ENCODE results near the gene GORASP2.
"Not testable (repeated sequence)": the region's sequence is repeated elsewhere in the genome, so short reads cannot be mapped to it uniquely, and the experiment has no call there.

The GORASP2 gene

GRCh38 chr2:170895023-170895757 lies 33.9 kb upstream of the GORASP2 start:
- Histone ChIP-seq H3K9me3 (ENCODE audit: severe bottlenecking) (no peaks in the 10 kb centered on the region), H3K36me3 (no peaks in the 10 kb centered on the region), H3K27ac (no peak overlapping the region), H3K4me3 (ENCODE audit: low read depth, low read length) (no peak overlapping the region), H3K27me3 (ENCODE audit: insufficient read depth, low read depth, severe bottlenecking) (no peaks in the 10 kb centered on the region)
- no peak for DNase-seq
- no peak for TF ChIP-seq CTCF (IDR thresholded peaks at IDR 0.05; ENCODE audit: low read depth, low read length)

GRCh38 chr2:170896622-170897021 lies 32.4 kb upstream of the GORASP2 start:
- Histone ChIP-seq H3K4me3 (ENCODE audit: low read depth, low read length) (no peak overlapping the region), H3K27me3 (ENCODE audit: insufficient read depth, low read depth, severe bottlenecking) (no peaks in the 10 kb centered on the region), H3K36me3 (no peaks in the 10 kb centered on the region), H3K27ac (no peak overlapping the region), H3K9me3 (ENCODE audit: severe bottlenecking) (no peaks in the 10 kb centered on the region)
- TF ChIP-seq CTCF (IDR thresholded peaks at IDR 0.05; ENCODE audit: low read depth, low read length), result no peak
- no peak for DNase-seq

DNA sequence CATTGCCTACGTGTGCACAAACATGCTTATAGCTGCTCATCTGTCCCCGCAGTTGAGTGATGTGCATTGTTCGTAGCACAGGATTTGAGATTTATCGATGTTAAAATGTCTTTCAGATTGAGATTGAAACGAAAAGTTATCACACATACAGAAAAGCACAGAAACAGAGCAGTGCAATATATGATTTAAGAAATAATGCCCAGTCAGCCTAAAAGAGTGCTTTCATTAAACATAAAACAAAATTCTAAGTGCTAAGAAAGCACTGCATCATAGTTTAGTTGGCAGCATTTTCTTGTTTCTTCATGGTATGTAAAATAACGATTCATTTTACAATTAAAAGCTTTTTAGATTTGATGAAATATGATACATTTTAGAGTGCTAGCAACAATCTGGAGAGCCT lies 31.9 kb upstream of the GORASP2 start:
- Histone ChIP-seq H3K9me3 (ENCODE audit: severe bottlenecking) (no peaks in the 10 kb centered on the region), H3K4me3 (ENCODE audit: low read depth, low read length) (no peak overlapping the region), H3K27me3 (ENCODE audit: insufficient read depth, low read depth, severe bottlenecking) (no peaks in the 10 kb centered on the region), H3K36me3 (no peaks in the 10 kb centered on the region), H3K27ac (no peak overlapping the region)
- TF ChIP-seq CTCF (IDR thresholded peaks at IDR 0.05; ENCODE audit: low read depth, low read length), result no peak
- no peak for DNase-seq

DNA sequence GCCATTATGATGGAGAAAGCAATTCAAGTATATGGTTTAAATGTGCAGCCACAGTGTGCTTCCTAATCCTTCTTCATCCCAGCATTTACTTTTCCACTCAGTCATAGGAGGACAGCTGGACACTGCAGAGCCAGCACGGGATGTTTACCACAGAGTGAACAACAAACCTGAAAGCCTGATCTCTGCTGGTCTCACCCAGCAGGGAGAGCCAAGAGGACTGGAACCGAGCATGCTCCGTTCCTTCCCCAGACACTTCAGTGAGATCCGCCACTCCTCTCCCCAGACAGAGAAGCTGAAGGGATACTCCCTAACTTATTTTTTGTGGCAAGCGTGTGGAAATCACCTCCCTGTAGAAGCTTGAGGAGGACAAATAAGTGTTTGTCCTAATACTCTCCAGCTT lies 23.2 kb upstream of the GORASP2 start:
- no peaks in the 10 kb centered on the region for H3K36me3 ChIP-seq
- peak; percentile 57 for DNase-seq
- H3K9me3 ChIP-seq (ENCODE audit: severe bottlenecking), result no peaks in the 10 kb centered on the region
- no peak for TF ChIP-seq CTCF (IDR thresholded peaks at IDR 0.05; ENCODE audit: low read depth, low read length)
- 0 out of 2 replicates have a peak overlapping the region, but pooled peaks have one; percentile 10 for H3K27ac ChIP-seq
- no peak overlapping the region for H3K4me3 ChIP-seq (ENCODE audit: low read depth, low read length)
- H3K27me3 ChIP-seq (ENCODE audit: insufficient read depth, low read depth, severe bottlenecking), result no peaks in the 10 kb centered on the region

- no peaks in the 10 kb centered on the region for H3K27me3 ChIP-seq (ENCODE audit: insufficient read depth, low read depth, severe bottlenecking)
- TF ChIP-seq CTCF (IDR thresholded peaks at IDR 0.05; ENCODE audit: low read depth, low read length), result no peak
- H3K4me3 ChIP-seq (ENCODE audit: low read depth, low read length), result no peak overlapping the region
- no peak overlapping the region for H3K27ac ChIP-seq
- H3K9me3 ChIP-seq (ENCODE audit: severe bottlenecking), result peaks cover 9% of the 10 kb centered on the region
- no peaks in the 10 kb centered on the region for H3K36me3 ChIP-seq
- DNase-seq, result no peak
These were observed 17.7 kb upstream of the GORASP2 start for GRCh38 chr2:170911314-170911889.

DNA sequence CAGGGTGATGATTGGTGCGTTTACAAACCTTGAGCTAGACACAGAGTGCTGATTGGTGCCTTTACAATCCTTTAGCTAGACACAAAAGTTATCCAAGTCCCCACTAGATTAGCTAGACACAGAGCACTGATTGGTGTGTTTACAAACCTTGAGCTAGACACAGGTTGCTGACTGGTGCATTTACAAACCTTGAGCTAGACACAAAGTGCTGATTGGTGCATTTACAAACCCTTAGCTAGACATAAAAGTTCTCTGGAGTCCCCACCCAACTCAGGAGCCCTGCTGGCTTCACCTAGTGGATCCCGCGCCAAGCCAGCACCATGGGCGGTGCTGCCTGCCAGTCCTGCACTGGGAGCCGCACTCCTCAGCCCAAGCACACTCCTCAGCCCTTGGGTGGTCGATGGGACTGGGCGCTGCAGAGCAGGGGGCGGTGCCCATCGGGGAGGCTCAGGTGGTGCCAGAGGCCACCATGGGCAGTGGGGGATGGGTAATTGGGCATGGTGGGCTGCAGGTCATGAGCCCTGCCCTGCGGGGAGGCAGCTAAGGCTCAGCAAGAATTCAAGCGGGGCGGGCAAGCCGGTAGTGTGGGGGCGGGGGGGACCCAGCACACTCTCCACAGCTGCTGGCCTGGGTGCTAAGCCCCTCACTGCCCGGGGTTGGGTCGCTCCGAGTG lies 13.9 kb upstream of the GORASP2 start:
- H3K9me3 ChIP-seq (ENCODE audit: severe bottlenecking), result peaks cover 21% of the 10 kb centered on the region
- not testable (repeated sequence) for DNase-seq; H3K4me3 ChIP-seq (ENCODE audit: low read depth, low read length); H3K27me3 ChIP-seq (ENCODE audit: insufficient read depth, low read depth, severe bottlenecking); H3K36me3 ChIP-seq; H3K27ac ChIP-seq
